ENCODE results near the gene TMEM253.

GRCh38 chr14:21100931-21101330, at the start of gene TMEM253:
- no peak for TF ChIP-seq CTCF (conservative IDR thresholded peaks at IDR 0.05 in 1 of 2, IDR thresholded peaks at IDR 0.05 in 1 of 2; ENCODE audit: extremely low read depth in 1 of 2, insufficient read depth in 1 of 2, low read depth in 1 of 2, low read length in 2 of 2)
- TF ChIP-seq EZH2 (IDR thresholded peaks at IDR 0.05; ENCODE audit: borderline replicate concordance, low read length): no peak
